Inflammatory macrophage treated with lipopolysaccharide for 1 hour (primary cell): ENCODE results near the gene CA10.

Source experiments
- DNase-seq, 2 donors: peaks; one replicate each; pipeline ENCODE4 v3.0.0-alpha.2; 2020 to 2022

CA10 gene

GRCh38 chr17:51668155-51668962, 490.2 kb downstream of the CA10 start:
- DNase-seq, result no peak

GRCh38 chr17:51667706-51668083, 490.8 kb downstream of the CA10 start:
- DNase-seq, result no peak

- no peak for DNase-seq
Measured at GRCh38 chr17:51666971-51667705, 491.4 kb downstream of the CA10 start.

GRCh38 chr17:51662204-51663056, 496.1 kb downstream of the CA10 start:
- no peak for DNase-seq

GRCh38 chr17:51661403-51661802, 497.1 kb downstream of the CA10 start:
- DNase-seq, result no peak

- DNase-seq, result no peak
Measured at GRCh38 chr17:51660266-51660665, 498.2 kb downstream of the CA10 start.

- no peak for DNase-seq
Measured at GRCh38 chr17:51657224-51657623, 501.3 kb downstream of the CA10 start.

GRCh38 chr17:51653878-51654277, 504.6 kb downstream of the CA10 start:
- no peak for DNase-seq

- no peak for DNase-seq
Measured at GRCh38 chr17:51652529-51652928, 506.0 kb downstream of the CA10 start.

GRCh38 chr17:51651513-51652298, 506.8 kb downstream of the CA10 start:
- no peak for DNase-seq

- no peak for DNase-seq
Measured at GRCh38 chr17:51650772-51651171, 507.7 kb downstream of the CA10 start.

GRCh38 chr17:51650202-51650601, 508.3 kb downstream of the CA10 start:
- no peak for DNase-seq

- no peak for DNase-seq
Measured at GRCh38 chr17:51647826-51648225, 510.7 kb downstream of the CA10 start.

- no peak for DNase-seq
Measured at GRCh38 chr17:51647067-51647466, 511.4 kb downstream of the CA10 start.

GRCh38 chr17:51646539-51646938, 512.0 kb downstream of the CA10 start:
- no peak for DNase-seq

- no peak for DNase-seq
Measured at GRCh38 chr17:51645056-51645455, 513.5 kb downstream of the CA10 start.

GRCh38 chr17:51643702-51644490, 514.6 kb downstream of the CA10 start:
- no peak for DNase-seq

- no peak for DNase-seq
Measured at GRCh38 chr17:51642029-51642428, 516.5 kb downstream of the CA10 start.

GRCh38 chr17:51640108-51640622, 518.3 kb downstream of the CA10 start:
- peak in 1 of 2 donors; percentile 7 for DNase-seq

GRCh38 chr17:51638971-51639370, 519.5 kb downstream of the CA10 start:
- no peak for DNase-seq

GRCh38 chr17:51636291-51636690, 522.2 kb downstream of the CA10 start:
- DNase-seq, result no peak
